ENCODE data around the gene FIBIN. TPM values are rescaled to one million over a fixed set of nuclear protein-coding genes. Genes with fewer than 3 reads are reported as not detected.
"Not testable (repeated sequence)": the region's sequence is repeated elsewhere in the genome, so short reads cannot be mapped to it uniquely, and the experiment has no call there.

FIBIN gene
- 8.3 TPM for total RNA-seq
- long read RNA-seq, transcript FIBIN-201 (1 exons, 1,938 nt): major isoform, 5 of 5 reads
- long read RNA-seq, partial matches to known transcripts: 0 of 5 reads
- long read RNA-seq, other reads (novel, unspliced or antisense): 0 of 5 reads

GRCh38 chr11:26993965-26994457 lies at the start of gene FIBIN:
Gene FIBIN (plus strand): TSS chr11:26994112. CDS start chr11:26994527, 415 bp downstream.
- peak; percentile 59 for DNase-seq (ENCODE audit: missing footprints)
- peak; percentile 65 for ATAC-seq
- intact Hi-C loops (cut with DNase I): loop anchor here (10.0 kb wide), 2 partner anchors 129 to 239 kb away; no protein-coding TSS in a partner anchor

GRCh38 chr11:26944866-26945664 lies 48.8 kb upstream of the FIBIN start:
- no peak for ATAC-seq
- no peak for DNase-seq (ENCODE audit: missing footprints)
- intact Hi-C loops (cut with DNase I): loop anchor here (10.0 kb wide), 1 partner anchor 80 kb away; no protein-coding TSS in a partner anchor

GRCh38 chr11:26946257-26946716 lies 47.6 kb upstream of the FIBIN start:
- DNase-seq (ENCODE audit: missing footprints) (no peak), ATAC-seq (no peak)
- intact Hi-C loops (cut with DNase I): loop anchor here (10.0 kb wide), 1 partner anchor 81 kb away; no protein-coding TSS in a partner anchor

GRCh38 chr11:26947379-26947844 lies 46.5 kb upstream of the FIBIN start:
- ATAC-seq: peak; percentile 95
- intact Hi-C loops (cut with DNase I): loop anchor here (10.0 kb wide), 1 partner anchor 83 kb away; no protein-coding TSS in a partner anchor
- no peak for DNase-seq (ENCODE audit: missing footprints)

GRCh38 chr11:26947904-26948639 lies 45.8 kb upstream of the FIBIN start:
- intact Hi-C loops (cut with DNase I): loop anchor here (10.0 kb wide), 1 partner anchor 83 kb away; no protein-coding TSS in a partner anchor
- DNase-seq (ENCODE audit: missing footprints) (no peak), ATAC-seq (no peak)

GRCh38 chr11:26948881-26949280 lies 45.0 kb upstream of the FIBIN start:
- intact Hi-C loops (cut with DNase I): loop anchor here (10.0 kb wide), 1 partner anchor 84 kb away; no protein-coding TSS in a partner anchor
- DNase-seq (ENCODE audit: missing footprints) (no peak), ATAC-seq (no peak)

- no peak for DNase-seq (ENCODE audit: missing footprints)
- ATAC-seq: no peak
- intact Hi-C loops (cut with DNase I): loop anchor here (10.0 kb wide), 1 partner anchor 85 kb away; no protein-coding TSS in a partner anchor
Measured at GRCh38 chr11:26949846-26950245, 44.1 kb upstream of the FIBIN start.

- intact Hi-C loops (cut with DNase I): no loop called here
- no peak for ATAC-seq
- DNase-seq (ENCODE audit: missing footprints): no peak
Measured at GRCh38 chr11:26950260-26950719, 43.6 kb upstream of the FIBIN start.

- intact Hi-C loops (cut with DNase I): no loop called here
- DNase-seq (ENCODE audit: missing footprints) (no peak), ATAC-seq (no peak)
Measured at GRCh38 chr11:26951809-26952515, 42.0 kb upstream of the FIBIN start.

GRCh38 chr11:26953770-26954392 lies 40.0 kb upstream of the FIBIN start:
- intact Hi-C loops (cut with DNase I): no loop called here
- DNase-seq (ENCODE audit: missing footprints) (no peak), ATAC-seq (no peak)

GRCh38 chr11:26958005-26958701 lies 35.8 kb upstream of the FIBIN start:
- no peak for DNase-seq (ENCODE audit: missing footprints)
- ATAC-seq: no peak
- intact Hi-C loops (cut with DNase I): no loop called here

- DNase-seq (ENCODE audit: missing footprints): no peak
- no peak for ATAC-seq
- intact Hi-C loops (cut with DNase I): no loop called here
Measured at GRCh38 chr11:26958702-26959049, 35.2 kb upstream of the FIBIN start.

- DNase-seq (ENCODE audit: missing footprints) (no peak), ATAC-seq (no peak)
- intact Hi-C loops (cut with DNase I): no loop called here
Measured at GRCh38 chr11:26960281-26960680, 33.6 kb upstream of the FIBIN start.

GRCh38 chr11:26963764-26964163 lies 30.1 kb upstream of the FIBIN start:
- intact Hi-C loops (cut with DNase I): no loop called here
- ATAC-seq (peak; percentile 54), DNase-seq (ENCODE audit: missing footprints) (no peak)

- ATAC-seq: peak; percentile 57
- intact Hi-C loops (cut with DNase I): no loop called here
- DNase-seq (ENCODE audit: missing footprints): no peak
Measured at GRCh38 chr11:26964339-26964738, 29.6 kb upstream of the FIBIN start.

- DNase-seq (ENCODE audit: missing footprints); ATAC-seq; intact Hi-C loops (cut with DNase I): not testable (repeated sequence)
Measured at GRCh38 chr11:26964847-26965485, 28.9 kb upstream of the FIBIN start.

- intact Hi-C loops (cut with DNase I): no loop called here
- no peak for ATAC-seq
Measured at GRCh38 chr11:26971961-26972360, 22.0 kb upstream of the FIBIN start.

More at GRCh38 chr11:26971961-26972360, 22.0 kb upstream of the FIBIN start:
- DNase-seq (ENCODE audit: missing footprints): no peak

Data from Right ventricle myocardium inferior (tissue), 1 donor.